NCI-H526 (cell line): ENCODE measurements around the gene RBMS3.

Source experiments
- DNase-seq, 2 experiments: peaks; one replicate each; lab custom pipeline; 2025; lab: John Stamatoyannopoulos, UW

RBMS3 gene

DNA sequence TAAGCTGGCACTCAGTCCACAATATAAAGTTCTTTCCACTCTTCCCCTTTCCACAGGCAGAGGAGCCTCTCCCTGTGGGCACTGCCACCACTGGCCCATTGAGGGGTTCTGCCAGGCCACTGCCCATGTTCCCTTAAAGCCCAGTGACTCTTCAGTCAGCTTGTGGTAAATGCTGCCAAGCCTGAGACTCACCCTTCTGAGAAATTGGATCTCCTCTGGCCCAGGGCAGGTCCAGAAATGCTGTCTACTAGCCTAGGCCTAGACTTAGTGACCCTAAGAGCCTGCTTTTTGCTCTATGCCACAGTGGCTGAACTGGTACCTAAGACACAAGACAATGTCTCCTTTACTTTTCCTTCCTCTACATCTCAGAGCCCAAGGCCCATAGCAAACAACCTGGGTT, 295.8 kb downstream of the RBMS3 start:
- no peak for DNase-seq

GRCh38 chr3:29577250-29577649, 296.4 kb downstream of the RBMS3 start:
- DNase-seq: no peak

GRCh38 chr3:29581311-29581710, 300.4 kb downstream of the RBMS3 start:
- DNase-seq: no peak

DNA sequence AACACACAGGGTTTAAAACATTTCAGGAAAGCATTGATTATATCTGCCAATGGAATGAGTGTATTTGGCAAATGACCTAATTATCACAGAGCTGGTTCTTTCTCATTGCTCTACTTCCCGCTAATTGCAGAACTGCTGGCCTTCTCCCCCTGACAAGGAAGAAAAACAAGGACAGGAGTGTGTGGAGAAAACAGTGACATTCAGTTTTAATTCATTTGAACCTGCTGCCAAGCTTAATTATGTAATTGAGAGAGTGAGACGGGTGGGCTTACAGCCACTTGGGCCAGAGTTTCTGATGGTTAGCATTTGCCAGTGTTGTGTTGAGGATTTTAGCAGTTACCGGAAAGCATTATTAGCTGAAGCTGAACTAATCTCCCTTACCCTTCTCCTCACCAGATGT, 301.4 kb downstream of the RBMS3 start:
- no peak for DNase-seq

DNA sequence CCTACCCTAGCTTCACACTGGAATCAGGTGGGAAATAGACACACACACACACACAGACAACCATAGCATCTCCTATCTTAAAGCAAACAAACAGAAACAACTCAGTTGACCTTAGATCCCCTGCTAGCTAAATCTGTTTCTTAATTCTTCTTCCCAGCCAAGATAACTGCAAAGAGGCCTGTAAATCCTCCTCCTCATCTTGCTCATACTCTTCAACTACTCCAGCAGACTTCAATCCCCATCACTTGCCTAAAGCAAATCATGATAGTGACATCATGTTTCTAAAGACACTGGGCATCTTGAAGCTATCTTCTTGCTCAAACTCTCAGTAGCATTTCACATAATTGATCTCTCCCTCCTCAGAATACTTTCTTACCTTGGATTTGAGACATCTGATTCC, 303.0 kb downstream of the RBMS3 start:
- DNase-seq: no peak

- no peak for DNase-seq
Observed at GRCh38 chr3:29585368-29585767, 304.5 kb downstream of the RBMS3 start.

DNA sequence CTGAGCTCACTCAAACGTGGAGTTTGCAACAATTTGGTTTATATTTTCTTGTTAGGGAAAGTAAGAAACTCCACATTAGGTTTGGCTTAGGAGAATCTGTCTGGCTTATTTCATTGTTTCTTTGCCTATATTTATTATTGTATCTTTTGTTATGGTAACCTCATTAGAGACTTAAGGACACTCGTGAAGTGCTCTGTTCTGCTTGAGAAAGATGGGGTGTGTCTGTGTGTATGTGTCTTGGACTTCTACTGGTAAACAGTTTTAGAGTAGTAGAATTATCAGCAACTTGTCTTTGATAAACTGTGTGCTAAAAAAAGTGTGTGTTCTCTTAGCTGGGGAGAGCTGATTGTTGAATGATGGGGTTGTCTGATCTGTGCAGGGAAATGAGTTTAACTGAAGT, 306.5 kb downstream of the RBMS3 start:
- DNase-seq: no peak

GRCh38 chr3:29590012-29590411, 309.1 kb downstream of the RBMS3 start:
- no peak for DNase-seq

- DNase-seq: no peak
Observed at GRCh38 chr3:29590461-29590860, 309.6 kb downstream of the RBMS3 start.

GRCh38 chr3:29591579-29591978, 310.7 kb downstream of the RBMS3 start:
- no peak for DNase-seq

GRCh38 chr3:29593802-29594201, 312.9 kb downstream of the RBMS3 start:
- DNase-seq: no peak

DNA sequence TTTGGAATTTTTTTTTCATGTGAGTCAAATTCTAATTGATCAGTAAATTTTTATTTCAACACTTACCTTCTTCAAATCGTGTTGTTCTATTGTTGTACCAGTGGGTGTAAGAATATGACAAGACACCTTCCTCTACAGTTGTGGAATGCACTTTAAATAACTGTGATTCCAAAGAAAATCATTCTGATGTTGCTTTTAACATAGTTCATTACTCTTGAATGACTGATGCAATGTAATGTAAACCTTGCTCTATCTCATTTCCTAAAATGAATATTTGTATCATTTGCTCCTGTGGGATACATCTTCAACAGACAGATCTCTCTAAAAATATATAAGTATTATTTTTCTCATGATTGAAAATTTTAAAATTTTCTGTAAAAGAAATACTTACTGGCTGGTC, 313.4 kb downstream of the RBMS3 start:
- DNase-seq: no peak

DNA sequence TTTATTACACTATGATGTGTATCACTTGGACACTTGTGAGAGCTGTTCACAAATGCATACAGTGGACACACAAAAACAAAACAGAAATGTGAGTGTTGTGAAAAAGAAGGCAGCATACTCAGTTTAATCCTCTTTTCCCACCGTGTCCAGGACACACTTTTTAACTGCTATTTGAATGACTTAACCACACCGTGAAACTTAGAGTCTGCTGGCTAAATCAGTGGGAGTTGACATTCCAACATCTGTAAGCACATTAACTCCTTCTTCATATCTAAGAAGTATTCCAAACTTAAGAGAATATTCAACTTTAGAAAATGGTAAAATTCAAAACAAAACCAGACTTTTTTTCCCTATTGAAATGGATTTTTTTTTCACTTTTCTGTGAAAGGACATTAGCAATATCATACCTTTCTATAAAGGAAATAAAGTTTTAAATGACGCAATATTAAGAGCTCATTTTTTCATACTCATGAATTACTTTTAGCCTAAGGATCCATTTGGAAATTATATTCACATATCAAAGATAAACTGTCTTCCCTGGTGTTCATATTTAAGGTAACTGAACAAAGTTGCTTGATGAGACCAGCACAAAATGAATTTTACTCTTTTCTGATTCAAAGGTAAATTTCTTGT, 316.6 kb downstream of the RBMS3 start:
- no peak for DNase-seq

DNA sequence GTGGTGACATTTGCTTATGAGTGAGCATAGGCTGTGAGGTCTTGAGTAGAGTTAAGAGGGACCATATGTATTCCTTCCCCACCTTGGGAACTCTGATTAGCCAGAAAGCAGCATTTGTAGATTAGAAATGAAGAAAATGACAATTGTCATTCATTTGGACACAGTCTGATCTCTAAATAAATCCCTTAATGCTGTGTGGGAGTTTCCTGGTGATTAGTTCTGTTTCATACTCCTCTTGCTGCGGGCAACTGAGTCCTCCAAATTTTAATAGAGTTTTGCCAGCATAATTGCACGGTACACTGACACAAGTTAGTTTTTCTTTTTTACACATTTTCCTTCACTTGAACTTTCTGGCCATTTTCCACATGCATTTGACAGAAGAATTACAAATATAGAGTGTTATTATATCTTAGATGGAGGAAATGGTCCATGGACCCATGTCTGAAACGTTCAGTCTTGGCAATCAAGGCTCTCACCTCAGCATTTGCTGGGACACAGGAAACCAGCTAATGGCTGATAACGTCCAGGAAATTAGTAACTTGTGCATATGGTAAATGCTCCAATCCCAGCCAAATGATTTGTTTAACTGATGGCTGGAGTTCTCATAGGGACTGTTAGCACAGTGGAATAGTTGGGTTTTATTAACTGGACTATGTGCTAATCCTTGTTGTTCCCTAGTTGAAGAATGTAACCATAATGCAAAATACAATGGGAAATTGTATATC, 321.2 kb downstream of the RBMS3 start:
- DNase-seq: no peak

- no peak for DNase-seq
Observed at GRCh38 chr3:29605845-29606244, 325.0 kb downstream of the RBMS3 start.

- no peak for DNase-seq
Observed at GRCh38 chr3:29606416-29606815, 325.5 kb downstream of the RBMS3 start.

GRCh38 chr3:29608414-29609327, 327.8 kb downstream of the RBMS3 start:
- no peak for DNase-seq

DNA sequence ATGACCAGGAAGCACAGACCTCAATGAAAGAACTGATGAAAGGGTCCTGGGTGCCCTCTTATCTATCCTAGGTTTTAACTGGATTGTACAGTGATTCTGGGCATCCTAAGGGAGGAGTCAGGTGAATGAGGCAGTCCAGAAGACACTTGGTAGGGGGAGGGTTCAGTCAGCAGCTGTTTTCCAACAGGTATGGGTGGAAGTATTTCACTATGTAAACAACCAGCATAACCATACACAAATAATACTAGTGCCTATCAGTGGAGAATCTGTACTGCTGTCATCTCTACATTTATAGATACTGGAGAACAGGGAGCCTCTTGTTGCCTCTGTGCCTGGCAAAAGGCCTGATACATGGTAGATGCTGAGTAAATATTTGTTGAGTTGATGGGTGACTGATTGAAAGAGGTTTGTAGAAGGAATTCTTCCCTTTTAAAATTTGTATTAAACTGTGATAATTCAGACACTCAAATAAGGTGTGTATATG, 328.5 kb downstream of the RBMS3 start:
- DNase-seq: peak; percentile 95 to 98

DNA sequence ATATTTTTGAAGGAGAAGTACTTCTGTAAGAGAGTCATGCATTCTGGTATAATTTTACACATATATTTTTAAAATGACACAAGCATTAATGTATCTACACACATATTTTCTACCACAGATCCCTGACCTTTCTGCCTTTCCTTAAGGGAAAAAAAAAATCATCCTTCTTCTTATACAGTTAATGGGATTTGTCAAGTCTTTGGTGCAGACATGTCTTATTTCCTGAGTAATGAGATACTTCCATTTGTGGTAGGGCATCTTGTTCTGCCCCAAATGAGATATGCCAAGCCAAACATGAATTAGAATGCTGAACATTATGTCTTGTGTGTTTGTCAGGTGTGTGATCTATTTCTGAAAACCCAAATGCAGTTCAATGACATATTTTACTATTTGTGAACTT, 329.9 kb downstream of the RBMS3 start:
- DNase-seq: no peak

DNA sequence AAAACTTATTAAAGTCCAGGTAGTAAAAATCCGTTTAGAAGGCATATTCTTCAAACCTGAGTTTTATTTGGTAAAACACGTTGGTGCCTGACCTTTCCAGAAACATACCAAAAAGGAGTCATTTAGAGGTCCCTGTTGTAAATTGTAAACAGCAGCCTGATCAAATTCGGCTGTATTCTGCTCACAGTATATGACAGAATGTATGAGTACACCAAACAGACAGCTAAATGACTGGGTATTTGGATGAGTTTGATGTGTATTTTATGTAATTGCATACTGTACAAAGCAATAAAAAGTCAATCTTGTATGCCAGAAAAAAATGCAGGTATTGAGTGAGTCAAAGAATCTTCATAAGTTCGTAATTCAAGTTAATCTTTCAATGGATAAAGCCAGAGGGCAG, 330.4 kb downstream of the RBMS3 start:
- no peak for DNase-seq

DNA sequence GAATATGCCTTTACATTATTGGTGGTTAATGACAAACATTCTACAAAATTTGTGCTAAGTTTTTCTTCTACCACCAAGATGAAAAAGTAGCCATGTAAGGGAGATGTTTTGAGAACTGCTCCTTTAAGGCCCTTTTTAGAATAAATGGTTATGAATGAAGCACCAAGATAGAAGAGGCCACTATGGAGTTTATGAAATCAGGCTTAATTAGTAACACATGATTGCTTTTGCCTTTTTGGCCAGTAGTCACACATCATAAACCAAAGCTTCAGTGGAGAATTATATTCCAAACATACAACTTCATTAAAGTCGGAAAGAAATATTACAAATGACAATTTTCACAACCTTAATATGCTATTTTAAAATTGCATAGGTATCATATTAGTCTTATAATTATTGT, 331.7 kb downstream of the RBMS3 start:
- DNase-seq: no peak

- DNase-seq: no peak
Observed at GRCh38 chr3:29614954-29615353, 334.1 kb downstream of the RBMS3 start.
